K562 (cell line): ENCODE data around the gene ETV7. TPM values are rescaled to one million over a fixed set of nuclear protein-coding genes. Genes with fewer than 3 reads are reported as not detected.

Experiments
- DNMT1 ChIP-seq: fragments of 450-650 bp; IDR thresholded peaks from 2 replicates; pipeline ENCODE4 v1.6.1; 2016; ENCODE audit warnings: antibody characterized with exemption, mild to moderate bottlenecking
- GTF2A2 ChIP-seq: IDR thresholded peaks from 2 replicates; pipeline ENCODE4 v1.6.1; 2016; ENCODE audit warnings: mild to moderate bottlenecking, missing genetic modification characterization, missing compliant biosample characterization
- ILF3 ChIP-seq: fragments of 450-650 bp; IDR thresholded peaks from 2 replicates; pipeline ENCODE4 v1.6.1; 2018; ENCODE audit warnings: antibody characterized with exemption, mild to moderate bottlenecking, moderate library complexity, borderline replicate concordance
- IRF9 ChIP-seq: fragments of 450-650 bp; IDR thresholded peaks from 2 replicates; pipeline ENCODE4 v1.6.1; 2016; ENCODE audit warnings: missing biosample characterization, missing genetic modification characterization
- KAT7 ChIP-seq: sonication (generic); formaldehyde crosslinking; IDR thresholded peaks from 2 replicates; pipeline ENCODE4 v1.8.0; 2022; ENCODE audit warnings: missing genetic modification reagents, mild to moderate bottlenecking, borderline replicate concordance
- KLF10 ChIP-seq: fragments of 250-450 bp; sonication (Bioruptor Pico); IDR thresholded peaks from 2 replicates; pipeline ENCODE4 v1.6.1; 2021; ENCODE audit warnings: matching md5 sums
- L3MBTL2 ChIP-seq: fragments of 450-650 bp; IDR thresholded peaks from 2 replicates; pipeline ENCODE4 v1.6.1; 2016; ENCODE audit warnings: mild to moderate bottlenecking, moderate library complexity
- MCM7 ChIP-seq, 2 experiments: fragments of 450-650 bp; IDR thresholded peaks; 2 replicates each; pipeline ENCODE4 v1.6.1; 2016 to 2018
- MEF2A ChIP-seq: IDR thresholded peaks from 2 replicates; pipeline ENCODE4 v1.6.1; 2011; ENCODE audit warnings: low read depth, mild to moderate bottlenecking, low read length, moderate library complexity; ENCODE audit not compliant: control insufficient read depth
- MXI1 ChIP-seq: IDR thresholded peaks from 2 replicates; pipeline ENCODE4 v1.6.1; 2011; ENCODE audit warnings: low read depth, mild to moderate bottlenecking, improper control_type of control experiment, low read length
- NRF1 ChIP-seq, 2 experiments: fragments of 450-650 bp; IDR thresholded peaks in 1 of 2; conservative IDR thresholded peaks in 1 of 2; 2 replicates each; pipeline ENCODE4 v1.6.1; 2014; ENCODE audit warnings: mild to moderate bottlenecking in 2 of 2
- POLR3A ChIP-seq: IDR thresholded peaks from 2 replicates; pipeline ENCODE4 v1.6.1; 2011; ENCODE audit warnings: borderline replicate concordance, mild to moderate bottlenecking, moderate library complexity; ENCODE audit not compliant: insufficient read length, insufficient read depth; ENCODE audit errors: extremely low read depth
- RBFOX2 ChIP-seq: fragments of 200-400 bp; formaldehyde crosslinking; IDR thresholded peaks from 2 replicates; pipeline ENCODE4 v1.6.1; 2017; ENCODE audit warnings: low read depth, mild to moderate bottlenecking, low read length, moderate library complexity
- TAF9B ChIP-seq: fragments of 450-650 bp; IDR thresholded peaks from 2 replicates; pipeline ENCODE4 v1.6.1; 2018; ENCODE audit warnings: mild to moderate bottlenecking; ENCODE audit not compliant: partially characterized antibody
- TBP ChIP-seq: optimal IDR thresholded peaks from 2 replicates; pipeline ENCODE3; 2011; ENCODE audit warnings: low read depth, low read length, improper control_type of control experiment
- TEAD2 ChIP-seq: fragments of 450-650 bp; IDR thresholded peaks from 2 replicates; pipeline ENCODE4 v1.6.1; 2016; ENCODE audit warnings: missing genetic modification characterization, control low read depth, missing compliant biosample characterization
- YY1 ChIP-seq, 3 experiments: IDR thresholded peaks; 2 replicates each; pipeline ENCODE4 v1.6.1; 2011; ENCODE audit warnings: low read length in 2 of 3, mild to moderate bottlenecking in 2 of 3, moderate library complexity in 2 of 3, borderline replicate concordance in 1 of 3, control low read depth in 1 of 3, low read depth in 1 of 3; ENCODE audit not compliant: insufficient read depth in 3 of 3, insufficient replicate concordance in 2 of 3, control insufficient read depth in 1 of 3, insufficient read length in 1 of 3; ENCODE audit errors: extremely low read depth in 1 of 3
- ZNF133 ChIP-seq: fragments of 250-450 bp; sonication (Bioruptor Pico); IDR thresholded peaks from 2 replicates; pipeline ENCODE4 v1.4.0; 2020; ENCODE audit warnings: mild to moderate bottlenecking
- ZNF311 ChIP-seq: fragments of 250-450 bp; sonication (Bioruptor Pico); IDR thresholded peaks from 2 replicates; pipeline ENCODE4 v1.4.0; 2020; ENCODE audit warnings: mild to moderate bottlenecking, moderate library complexity
- ZNF407 ChIP-seq: fragments of 450-650 bp; IDR thresholded peaks from 2 replicates; pipeline ENCODE4 v1.6.1; 2016; ENCODE audit warnings: low read depth
- polyA plus RNA-seq, 8 experiments: library from polyadenylated mRNA; depleted of rRNA in 4 of 8; stranded (reverse) in 5 of 8; unstranded in 3 of 8; fragments of >200 nt; fragmentation: Nextera tagmentation in 2 of 8; fragmentation: Illumina TruSeq in 1 of 8; extraction: Ambion mirVana in 2 of 8; extraction: Trizol in 1 of 8; gene quantifications; 2 replicates each; pipeline versions ENCODE4 v1.2.1 to v1.2.3, GENCODE V29; 2011 to 2014; ENCODE audit warnings: inconsistent platforms in 1 of 8, missing spikeins in 1 of 8
- total RNA-seq, 7 experiments: library from RNA; depleted of rRNA in 6 of 7; stranded (reverse); fragments of >200 nt in 6 of 7; fragmentation: Illumina TruSeq in 2 of 7; extraction: Trizol in 2 of 7; gene quantifications; 2 replicates each; pipeline versions ENCODE4 v1.2.1 to v1.2.3, GENCODE V29; 2011 to 2021; ENCODE audit warnings: low replicate concordance in 1 of 7

The ETV7 gene
- total and polyA plus RNA-seq, 9 of the 15 experiments (the other 6 are each of a cell fraction or from before 2014, with no cell fraction given): 0.07 to 0.22 (median 0.14) TPM; not detected in 3

GRCh38 chr6:36423101-36423824 lies 35.8 kb upstream of the ETV7 start (continued):
- TF ChIP-seq GTF2A2: no peak
- no peak for TF ChIP-seq MEF2A
- TF ChIP-seq RBFOX2: peak; percentile 93
- TF ChIP-seq MXI1: no peak
- no peak for TF ChIP-seq TAF9B
- TF ChIP-seq MCM7 (IDR thresholded peaks at IDR 0.05): no peak
- TF ChIP-seq TBP: peak; percentile 36
- TF ChIP-seq POLR3A: no peak
- no peak for TF ChIP-seq DNMT1
- TF ChIP-seq NRF1 (conservative IDR thresholded peaks at IDR 0.05 in 1 of 2, IDR thresholded peaks at IDR 0.05 in 1 of 2): peak; percentile 91 to 92
- no peak for TF ChIP-seq KLF10 (CRISPR knock-in tag)
- TF ChIP-seq ZNF407: no peak
- TF ChIP-seq TEAD2 (tag): no peak
- no peak for TF ChIP-seq IRF9 (tag)
- peak in 1 of 3 experiments; percentile 67 for TF ChIP-seq YY1 (IDR thresholded peaks at IDR 0.05; ENCODE audit: borderline replicate concordance in 1 of 3, control insufficient read depth in 1 of 3, extremely low read depth in 1 of 3, insufficient read depth in 3 of 3, insufficient read length in 1 of 3, insufficient replicate concordance in 2 of 3, low read depth in 1 of 3, low read length in 2 of 3)
- TF ChIP-seq L3MBTL2: peak; percentile 96
- TF ChIP-seq ZNF311 (CRISPR knock-in tag): no peak
- no peak for TF ChIP-seq ILF3
- no peak for TF ChIP-seq ZNF133
- peak; percentile 50; the same call in 1 of the 2 replicates for TF ChIP-seq KAT7 (CRISPR knock-in tag)
